HG02763 (cell line): ENCODE measurements around the gene ANAPC16.
"Not testable (repeated sequence)": the region's sequence is repeated elsewhere in the genome, so short reads cannot be mapped to it uniquely, and the experiment has no call there.

Experiments
- ATAC-seq: cut with Tn5 transposase; IDR thresholded peaks from one replicate; pipeline ENCODE4 v1.9.1; 2021; ENCODE audit warnings: mild to moderate bottlenecking, moderate library complexity; ENCODE audit not compliant: unreplicated experiment

ANAPC16 gene

DNA sequence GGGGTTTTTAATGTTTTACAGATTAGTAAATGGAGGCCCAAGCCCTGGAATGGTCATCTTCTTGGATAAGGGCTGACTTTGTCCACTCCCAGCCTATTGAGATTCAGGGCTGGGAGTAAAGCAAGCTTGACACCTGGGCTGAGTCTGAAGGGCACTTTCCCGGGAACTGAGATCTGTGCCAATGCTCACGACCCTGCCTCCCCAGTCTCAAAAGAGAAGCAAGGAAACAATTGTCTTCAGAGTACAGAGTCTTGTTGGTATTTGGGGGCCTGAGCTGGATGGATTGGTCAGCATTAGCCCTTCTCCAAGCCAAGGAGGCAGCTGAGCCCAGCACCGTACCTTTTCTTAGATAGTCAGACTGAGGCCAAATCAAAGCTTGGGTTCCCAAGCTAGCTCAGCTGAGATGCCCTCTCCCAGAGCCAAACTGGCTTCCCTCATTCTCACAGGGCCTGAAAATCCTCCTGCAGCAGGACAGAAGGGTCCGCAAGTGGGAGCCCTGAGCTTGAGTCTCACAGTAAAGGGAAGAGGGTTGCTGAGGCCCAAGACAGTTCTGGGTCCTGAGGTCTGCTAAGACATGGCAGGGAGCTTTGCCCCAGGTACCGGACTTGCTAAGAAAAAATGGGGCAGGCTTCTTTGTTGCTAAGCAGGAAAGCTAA, 61.7 kb downstream of the ANAPC16 start:
- no peak for ATAC-seq

DNA sequence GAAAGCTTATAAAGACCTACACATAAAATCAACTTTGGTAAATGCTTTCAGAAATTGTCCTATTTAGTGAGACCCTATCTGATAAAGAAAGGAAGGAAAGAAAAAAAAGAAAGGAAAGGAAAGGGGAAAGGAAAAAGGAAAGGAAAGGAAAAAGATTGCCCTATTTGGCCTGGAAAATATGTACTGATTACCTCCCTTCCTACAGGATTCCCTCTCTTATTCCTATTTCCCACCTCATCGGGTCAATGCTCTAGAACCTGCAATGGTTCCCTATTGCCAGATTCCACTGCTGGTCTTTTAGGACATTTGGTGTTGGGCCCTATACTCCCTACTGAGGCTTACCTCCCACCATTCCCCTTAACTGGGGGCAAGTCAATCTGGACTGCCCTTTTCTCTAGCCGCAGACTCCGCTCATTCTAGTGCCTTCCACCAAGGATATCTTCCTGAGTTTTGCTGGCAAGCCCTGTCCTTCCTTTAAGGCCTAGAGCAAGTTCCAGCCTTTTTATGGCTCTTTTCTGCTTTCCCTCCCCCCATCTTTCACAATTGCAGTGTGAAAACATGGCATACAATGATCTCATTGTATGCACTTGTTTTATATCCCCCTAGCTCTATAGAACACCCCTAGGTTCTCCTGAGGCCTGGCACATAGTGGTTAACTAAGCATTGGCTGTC, 62.3 kb downstream of the ANAPC16 start:
- ATAC-seq = no peak

DNA sequence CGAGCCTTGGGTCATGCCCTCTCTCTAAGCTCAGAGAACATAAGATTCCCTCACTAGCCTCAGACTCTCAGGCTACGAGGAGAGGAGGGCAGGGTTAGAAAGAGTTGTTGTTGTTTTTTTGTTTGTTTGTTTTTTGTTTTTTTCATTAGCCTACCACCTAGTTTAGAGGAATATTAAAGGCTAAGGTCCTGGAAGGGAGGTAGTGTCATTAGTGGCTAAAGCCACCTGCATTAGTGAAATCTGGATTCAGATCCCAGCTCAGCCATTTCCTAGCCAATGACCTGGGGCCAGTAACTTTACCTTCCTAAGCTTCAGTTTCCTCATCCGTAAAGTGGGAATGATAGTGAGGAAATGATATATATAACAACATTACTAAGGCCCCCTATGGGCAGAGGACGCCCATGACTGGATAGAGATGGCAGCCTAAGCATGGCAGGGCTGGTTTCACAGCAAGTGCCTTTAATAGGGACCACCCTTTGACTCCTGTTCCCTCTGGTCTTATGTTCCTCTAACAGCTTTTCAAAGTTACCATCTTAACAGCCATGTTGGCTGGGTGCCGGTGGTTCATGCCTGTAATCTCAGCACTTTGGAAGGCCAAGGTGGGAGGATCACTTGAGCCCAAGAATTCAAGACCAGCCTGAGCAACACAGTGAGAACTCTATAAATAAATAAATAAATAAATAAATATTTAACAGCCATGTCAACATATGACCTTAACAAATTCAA, 63.0 kb downstream of the ANAPC16 start:
- no peak for ATAC-seq

DNA sequence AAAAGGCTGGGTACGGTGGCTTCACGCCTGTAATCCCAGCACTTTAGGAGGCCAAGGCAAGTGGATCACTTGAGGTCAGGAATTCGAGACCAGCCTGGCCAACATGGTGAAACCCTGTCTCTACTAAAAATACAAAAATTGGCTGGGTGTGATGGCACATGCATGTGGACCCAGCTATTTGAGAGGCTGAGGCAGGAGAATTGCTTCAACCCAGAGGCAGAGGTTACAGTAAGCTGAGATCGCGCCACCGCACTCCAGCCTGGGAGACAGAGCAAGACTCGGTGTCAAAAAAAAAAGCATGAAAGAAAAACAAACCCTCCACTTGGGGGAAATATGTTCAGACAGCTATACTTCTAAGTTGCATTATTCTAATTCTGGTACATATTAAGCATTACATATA, 63.8 kb downstream of the ANAPC16 start:
- ATAC-seq = not testable (repeated sequence)

DNA sequence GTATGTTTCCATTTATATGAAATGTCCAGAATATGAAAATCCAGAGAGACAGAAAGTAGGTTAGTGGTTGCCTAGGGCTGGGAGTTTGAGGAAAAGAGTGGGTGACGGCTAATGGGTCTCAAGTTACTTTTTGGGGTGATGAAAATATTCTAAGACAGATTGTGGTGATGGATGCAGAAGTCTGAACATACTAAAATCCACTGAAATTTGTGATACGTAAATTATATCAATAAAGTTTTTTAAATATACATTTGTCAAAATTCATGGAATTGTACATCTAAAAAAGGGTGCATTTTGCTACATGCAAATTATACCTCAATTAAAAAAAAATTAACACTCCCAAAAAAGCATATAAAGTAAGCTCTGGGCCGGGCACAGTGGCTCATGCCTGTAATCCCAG, 67.3 kb downstream of the ANAPC16 start:
- ATAC-seq = no peak
